Measurements from ENCODE around the gene ASB3.

ASB3 gene

GRCh38 chr2:53636109-53636508 lies 150.6 kb downstream of the ASB3 start:
- Histone ChIP-seq H3K27ac (ENCODE audit: low read depth, low read length) (no peak overlapping the region), H3K27me3 (ENCODE audit: control insufficient read depth, low read length) (no peaks in the 10 kb centered on the region), H3K4me1 (ENCODE audit: control insufficient read depth, low read length) (no peaks in the 10 kb centered on the region), H3K4me3 (ENCODE audit: low read length) (no peak overlapping the region), H3F3A (ENCODE audit: control insufficient read depth, insufficient read depth) (no peaks in the 10 kb centered on the region), H3K9me3 (ENCODE audit: control insufficient read depth, insufficient read depth, low read length) (no peaks in the 10 kb centered on the region), H3K4me2 (ENCODE audit: low read length) (no peak overlapping the region), H3K36me3 (ENCODE audit: control insufficient read depth, low read length) (no peaks in the 10 kb centered on the region), H3K9me2 (replicated peaks; ENCODE audit: control insufficient read depth, low read length) (no peaks in the 10 kb centered on the region), H4K20me1 (ENCODE audit: control insufficient read depth, insufficient read depth, low read depth, low read length) (no peaks in the 10 kb centered on the region), H3K79me2 (ENCODE audit: control insufficient read depth, low read length) (no peaks in the 10 kb centered on the region)
- TF ChIP-seq CTCF (IDR thresholded peaks at IDR 0.05; ENCODE audit: low read depth, low read length, poor library complexity, severe bottlenecking) (no peak), EZH2phosphoT487 (IDR thresholded peaks at IDR 0.05; ENCODE audit: borderline replicate concordance, low read length) (no peak)

- Histone ChIP-seq H3K4me1 (ENCODE audit: control insufficient read depth, low read length) (no peaks in the 10 kb centered on the region), H3K36me3 (ENCODE audit: control insufficient read depth, low read length) (no peaks in the 10 kb centered on the region), H3K9me3 (ENCODE audit: control insufficient read depth, insufficient read depth, low read length) (no peaks in the 10 kb centered on the region), H3K9me2 (replicated peaks; ENCODE audit: control insufficient read depth, low read length) (no peaks in the 10 kb centered on the region), H3K79me2 (ENCODE audit: control insufficient read depth, low read length) (no peaks in the 10 kb centered on the region), H3K27ac (ENCODE audit: low read depth, low read length) (no peak overlapping the region), H3K4me3 (ENCODE audit: low read length) (no peak overlapping the region), H3K4me2 (ENCODE audit: low read length) (no peak overlapping the region), H4K20me1 (ENCODE audit: control insufficient read depth, insufficient read depth, low read depth, low read length) (no peaks in the 10 kb centered on the region), H3K27me3 (ENCODE audit: control insufficient read depth, low read length) (no peaks in the 10 kb centered on the region), H3F3A (ENCODE audit: control insufficient read depth, insufficient read depth) (no peaks in the 10 kb centered on the region)
- TF ChIP-seq CTCF (IDR thresholded peaks at IDR 0.05; ENCODE audit: low read depth, low read length, poor library complexity, severe bottlenecking), result no peak
- TF ChIP-seq EZH2phosphoT487 (IDR thresholded peaks at IDR 0.05; ENCODE audit: borderline replicate concordance, low read length), result no peak
These were observed 151.1 kb downstream of the ASB3 start for GRCh38 chr2:53635694-53636093.

- TF ChIP-seq EZH2phosphoT487 (IDR thresholded peaks at IDR 0.05; ENCODE audit: borderline replicate concordance, low read length), result no peak
- Histone ChIP-seq H3K27me3 (ENCODE audit: control insufficient read depth, low read length) (no peaks in the 10 kb centered on the region), H3K79me2 (ENCODE audit: control insufficient read depth, low read length) (no peaks in the 10 kb centered on the region), H4K20me1 (ENCODE audit: control insufficient read depth, insufficient read depth, low read depth, low read length) (no peaks in the 10 kb centered on the region), H3K9me2 (replicated peaks; ENCODE audit: control insufficient read depth, low read length) (no peaks in the 10 kb centered on the region), H3K4me1 (ENCODE audit: control insufficient read depth, low read length) (no peaks in the 10 kb centered on the region), H3K9me3 (ENCODE audit: control insufficient read depth, insufficient read depth, low read length) (no peaks in the 10 kb centered on the region), H3K4me2 (ENCODE audit: low read length) (no peak overlapping the region), H3F3A (ENCODE audit: control insufficient read depth, insufficient read depth) (no peaks in the 10 kb centered on the region), H3K27ac (ENCODE audit: low read depth, low read length) (no peak overlapping the region), H3K36me3 (ENCODE audit: control insufficient read depth, low read length) (no peaks in the 10 kb centered on the region), H3K4me3 (ENCODE audit: low read length) (no peak overlapping the region)
These were observed 153.3 kb downstream of the ASB3 start for GRCh38 chr2:53633441-53633840.

- H3F3A ChIP-seq (ENCODE audit: control insufficient read depth, insufficient read depth), result no peaks in the 10 kb centered on the region
- no peak overlapping the region for H3K4me2 ChIP-seq (ENCODE audit: low read length)
- no peaks in the 10 kb centered on the region for H4K20me1 ChIP-seq (ENCODE audit: control insufficient read depth, insufficient read depth, low read depth, low read length)
- H3K36me3 ChIP-seq (ENCODE audit: control insufficient read depth, low read length), result no peaks in the 10 kb centered on the region
- H3K9me2 ChIP-seq (replicated peaks; ENCODE audit: control insufficient read depth, low read length), result no peaks in the 10 kb centered on the region
- H3K27ac ChIP-seq (ENCODE audit: low read depth, low read length), result no peak overlapping the region
- no peaks in the 10 kb centered on the region for H3K4me1 ChIP-seq (ENCODE audit: control insufficient read depth, low read length)
- no peaks in the 10 kb centered on the region for H3K27me3 ChIP-seq (ENCODE audit: control insufficient read depth, low read length)
- TF ChIP-seq CTCF (IDR thresholded peaks at IDR 0.05; ENCODE audit: low read depth, low read length, poor library complexity, severe bottlenecking), result no peak
- TF ChIP-seq EZH2phosphoT487 (IDR thresholded peaks at IDR 0.05; ENCODE audit: borderline replicate concordance, low read length), result no peak
- no peaks in the 10 kb centered on the region for H3K9me3 ChIP-seq (ENCODE audit: control insufficient read depth, insufficient read depth, low read length)
- H3K79me2 ChIP-seq (ENCODE audit: control insufficient read depth, low read length), result no peaks in the 10 kb centered on the region
- no peak overlapping the region for H3K4me3 ChIP-seq (ENCODE audit: low read length)
These were observed 154.0 kb downstream of the ASB3 start for GRCh38 chr2:53632714-53633113.
